Mesendoderm (in vitro differentiated cells): ENCODE data around the gene CAMSAP3.

Experiments used
- DNase-seq: peaks from one replicate; pipeline ENCODE4 v3.0.0; 2013
- H2AK5ac ChIP-seq: 2 replicates; pipeline ENCODE4 v1.6.1; 2013; ENCODE audit warnings: low read length, inconsistent platforms
- H2BK120ac ChIP-seq: 2 replicates; pipeline ENCODE4 v1.6.1; 2013; ENCODE audit warnings: low read depth, mild to moderate bottlenecking, low read length, moderate library complexity, mixed read lengths
- H2BK15ac ChIP-seq: replicated peaks from 2 replicates; pipeline ENCODE4 v1.6.1; 2013; ENCODE audit warnings: low read depth, mild to moderate bottlenecking, moderate library complexity
- H2BK5ac ChIP-seq: 2 replicates; pipeline ENCODE4 v1.6.1; 2013; ENCODE audit warnings: low read length, inconsistent platforms
- H3K18ac ChIP-seq: 2 replicates; pipeline ENCODE4 v1.6.1; 2013; ENCODE audit warnings: mild to moderate bottlenecking, low read length, mixed read lengths
- H3K23ac ChIP-seq: one replicate; pipeline ENCODE4 v1.6.1; 2013; ENCODE audit warnings: low read length
- H3K27ac ChIP-seq: 2 replicates; pipeline ENCODE4 v1.5.1; 2013; ENCODE audit warnings: low read depth, mild to moderate bottlenecking, inconsistent platforms, low read length, moderate library complexity
- H3K27me3 ChIP-seq: 2 replicates; pipeline ENCODE4 v1.6.1; 2013; ENCODE audit warnings: low read length, control low read depth, mild to moderate bottlenecking, inconsistent platforms; ENCODE audit not compliant: insufficient read depth, poor library complexity
- H3K36me3 ChIP-seq: 2 replicates; pipeline ENCODE4 v1.6.1; 2013; ENCODE audit warnings: low read length, inconsistent platforms; ENCODE audit not compliant: control insufficient read depth, insufficient read depth
- H3K4ac ChIP-seq: one replicate; pipeline ENCODE4 v1.6.1; 2013; ENCODE audit warnings: low read depth, mild to moderate bottlenecking, low read length, moderate library complexity
- H3K4me1 ChIP-seq: 2 replicates; pipeline ENCODE4 v1.6.1; 2013; ENCODE audit warnings: low read depth, low read length, inconsistent platforms; ENCODE audit not compliant: control insufficient read depth
- H3K4me2 ChIP-seq: 2 replicates; pipeline ENCODE4 v1.6.1; 2013; ENCODE audit warnings: low read length
- H3K4me3 ChIP-seq: 2 replicates; pipeline ENCODE4 v1.5.1; 2013; ENCODE audit warnings: mild to moderate bottlenecking, low read length
- H3K56ac ChIP-seq: one replicate; pipeline ENCODE4 v1.6.1; 2013; ENCODE audit warnings: low read length
- H3K79me1 ChIP-seq: 2 replicates; pipeline ENCODE4 v1.6.1; 2013; ENCODE audit warnings: low read length, inconsistent platforms
- H3K79me2 ChIP-seq: 2 replicates; pipeline ENCODE4 v1.6.1; 2013; ENCODE audit warnings: mild to moderate bottlenecking, low read length; ENCODE audit not compliant: control insufficient read depth, insufficient read depth
- H3K9ac ChIP-seq: 2 replicates; pipeline ENCODE4 v1.6.1; 2013; ENCODE audit warnings: low read length, inconsistent platforms
- H4K5ac ChIP-seq: one replicate; pipeline ENCODE4 v1.6.1; 2013; ENCODE audit warnings: low read length
- H4K8ac ChIP-seq: one replicate; pipeline ENCODE4 v1.6.1; 2013; ENCODE audit warnings: low read depth, mild to moderate bottlenecking, control low read depth, low read length, moderate library complexity
- WGBS: extraction: QIAGEN DNeasy Blood & Tissue Kit; methylation state at CpG from one replicate; pipeline ENCODE4 v1.1.7; 2013; ENCODE audit warnings: low lambda C conversion rate, missing lambda C conversion rate; ENCODE audit not compliant: insufficient coverage; ENCODE audit errors: extremely low coverage; 5-methylcytosine and 5-hydroxymethylcytosine counted together

The CAMSAP3 gene

DNA sequence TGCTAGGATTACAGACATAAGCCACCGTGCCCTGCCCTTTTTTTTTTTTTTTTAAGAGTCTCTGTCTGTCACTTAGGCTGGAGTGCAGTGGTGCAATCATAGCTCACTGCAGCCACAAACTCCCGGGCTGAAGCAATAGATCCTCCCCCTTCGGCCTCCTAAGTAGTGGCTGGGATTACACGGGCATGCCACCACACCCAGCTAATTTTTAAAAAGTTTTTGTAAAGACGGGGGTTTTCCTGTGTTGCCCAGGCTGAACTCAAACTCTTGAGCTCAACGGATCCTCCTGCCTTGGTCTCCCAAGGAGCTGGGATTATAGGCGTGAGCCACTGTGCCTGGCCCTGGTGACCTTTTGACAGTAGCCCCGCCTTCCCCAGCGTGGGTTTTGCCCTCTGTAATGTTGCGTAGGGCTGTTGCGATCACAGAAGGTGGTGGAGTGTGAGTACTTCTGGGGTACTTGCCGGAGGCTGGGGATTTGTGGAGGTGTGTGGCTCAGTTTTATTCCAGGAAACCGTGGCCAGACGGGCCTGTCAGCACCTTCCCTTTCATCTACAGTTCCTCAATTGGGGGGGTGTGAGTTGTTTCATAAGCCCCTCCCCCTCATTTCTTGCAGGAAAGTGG is 61.6 kb downstream of the CAMSAP3 start:
- no CpG with 5 or more reads among the region's 14 CpGs for WGBS
- Histone ChIP-seq H3K27ac (no peak overlapping the region), H3K36me3 (no peaks in the 10 kb centered on the region)

DNA sequence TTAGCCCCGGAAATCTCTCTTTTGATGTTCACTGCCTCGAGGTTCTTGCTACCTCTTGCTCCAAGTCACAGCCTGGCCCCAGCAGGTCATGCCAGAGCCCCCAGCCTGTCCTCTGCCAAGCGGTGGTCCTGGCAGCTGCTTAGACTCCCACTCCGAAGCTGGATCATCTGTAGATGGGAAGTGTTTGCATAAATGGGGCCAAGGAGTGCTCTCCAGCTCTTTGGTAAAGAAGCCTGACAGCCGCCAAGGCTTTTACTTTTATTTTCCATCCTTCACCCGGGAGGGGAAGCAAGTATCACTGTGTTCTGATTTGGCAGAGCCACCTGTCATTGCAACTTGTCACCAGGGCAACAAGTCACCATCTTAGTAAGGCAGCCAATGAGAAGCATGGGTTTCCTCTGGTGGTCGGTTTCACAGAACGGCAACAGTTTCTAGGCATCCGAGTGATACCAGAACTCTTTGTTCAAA is 62.6 kb downstream of the CAMSAP3 start:
- H3K4me3 ChIP-seq = no peak overlapping the region
- H3K4me1 ChIP-seq = no peaks in the 10 kb centered on the region
- no peak overlapping the region for H2AK5ac ChIP-seq
- no peak overlapping the region for H3K18ac ChIP-seq
- no peak overlapping the region for H4K5ac ChIP-seq
- H2BK15ac ChIP-seq = no peak overlapping the region
- peak; percentile 28 for DNase-seq
- no peak overlapping the region for H3K23ac ChIP-seq
- no peak overlapping the region for H2BK5ac ChIP-seq
- no peak overlapping the region for H3K56ac ChIP-seq
- H2BK120ac ChIP-seq = no peak overlapping the region
- H4K8ac ChIP-seq = no peak overlapping the region
- H3K4me2 ChIP-seq = no peak overlapping the region
- no peak overlapping the region for H3K4ac ChIP-seq
- H3K36me3 ChIP-seq = no peaks in the 10 kb centered on the region
- H3K79me1 ChIP-seq = no peaks in the 10 kb centered on the region
- WGBS = no CpG with 5 or more reads among the region's 9 CpGs
- no peaks in the 10 kb centered on the region for H3K27me3 ChIP-seq
- H3K9ac ChIP-seq = no peak overlapping the region
- no peaks in the 10 kb centered on the region for H3K79me2 ChIP-seq
- H3K27ac ChIP-seq = no peak overlapping the region

More for the DNA sequence above, 61.6 kb downstream of the CAMSAP3 start:
- no peak overlapping the region for H3K18ac ChIP-seq
- H3K79me2 ChIP-seq = no peaks in the 10 kb centered on the region
- H3K4ac ChIP-seq = no peak overlapping the region
- no peak overlapping the region for H4K8ac ChIP-seq
- no peaks in the 10 kb centered on the region for H3K79me1 ChIP-seq
- no peak overlapping the region for H3K56ac ChIP-seq
- H2BK15ac ChIP-seq = no peak overlapping the region
- no peak overlapping the region for H3K4me3 ChIP-seq
- H3K4me2 ChIP-seq = no peak overlapping the region
- H3K27me3 ChIP-seq = no peaks in the 10 kb centered on the region
- no peaks in the 10 kb centered on the region for H3K4me1 ChIP-seq
- no peak for DNase-seq
- no peak overlapping the region for H3K23ac ChIP-seq
- no peak overlapping the region for H2BK5ac ChIP-seq
- H2BK120ac ChIP-seq = no peak overlapping the region
- no peak overlapping the region for H3K9ac ChIP-seq
- H4K5ac ChIP-seq = no peak overlapping the region
- H2AK5ac ChIP-seq = no peak overlapping the region

DNA sequence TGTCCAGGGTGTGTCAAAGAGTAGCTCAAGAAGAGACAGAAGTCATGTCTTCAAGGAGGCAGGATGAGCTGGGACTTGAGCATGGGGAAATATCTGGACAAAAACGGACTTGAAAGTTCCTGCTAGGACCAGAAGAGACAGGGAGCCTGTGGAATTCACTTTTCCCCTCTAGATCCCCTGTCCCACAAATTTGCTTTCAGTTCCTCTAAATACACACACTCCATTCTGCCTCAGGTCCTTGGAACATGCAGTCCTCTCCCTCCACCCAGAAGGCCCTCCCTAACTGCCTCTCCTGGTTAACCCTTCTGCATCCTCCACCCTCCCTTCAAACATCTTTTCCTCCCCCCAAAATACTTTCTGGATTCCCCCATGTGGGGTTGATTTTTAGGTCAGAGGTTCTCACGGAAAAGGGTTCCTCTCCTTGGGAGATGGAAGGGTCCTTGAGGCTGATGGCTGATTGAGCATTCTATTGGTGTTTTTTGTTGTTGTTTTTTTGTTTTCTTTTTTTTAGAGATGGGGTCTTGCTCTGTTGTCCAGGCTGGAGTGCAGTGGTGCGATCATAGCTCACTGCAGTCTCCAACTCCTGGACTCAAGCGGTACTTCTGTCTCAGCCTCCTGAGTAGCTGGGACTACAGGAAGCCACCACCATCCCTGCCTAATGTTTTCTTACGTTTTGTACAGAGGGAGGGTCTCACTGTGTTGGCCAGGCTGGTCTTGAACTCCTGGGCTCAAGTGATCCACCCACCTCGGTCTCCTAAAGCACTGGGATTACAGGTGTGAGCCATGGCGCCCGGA is 66.3 kb downstream of the CAMSAP3 start:
- H2BK120ac ChIP-seq = no peak overlapping the region
- H3K4me1 ChIP-seq = no peaks in the 10 kb centered on the region
- no peak overlapping the region for H4K5ac ChIP-seq
- no peaks in the 10 kb centered on the region for H3K36me3 ChIP-seq
- H3K4me3 ChIP-seq = no peak overlapping the region
- H3K79me1 ChIP-seq = no peaks in the 10 kb centered on the region
- H3K56ac ChIP-seq = no peak overlapping the region
- no peak for DNase-seq
- H3K4me2 ChIP-seq = no peak overlapping the region
- H3K27me3 ChIP-seq = no peaks in the 10 kb centered on the region
- no CpG with 5 or more reads among the region's 8 CpGs for WGBS
- H3K4ac ChIP-seq = no peak overlapping the region
- no peak overlapping the region for H2AK5ac ChIP-seq
- no peaks in the 10 kb centered on the region for H3K79me2 ChIP-seq
- no peak overlapping the region for H3K23ac ChIP-seq
- no peak overlapping the region for H4K8ac ChIP-seq
- no peak overlapping the region for H3K18ac ChIP-seq
- no peak overlapping the region for H3K9ac ChIP-seq
- H2BK15ac ChIP-seq = no peak overlapping the region
- no peak overlapping the region for H3K27ac ChIP-seq
- H2BK5ac ChIP-seq = no peak overlapping the region

DNA sequence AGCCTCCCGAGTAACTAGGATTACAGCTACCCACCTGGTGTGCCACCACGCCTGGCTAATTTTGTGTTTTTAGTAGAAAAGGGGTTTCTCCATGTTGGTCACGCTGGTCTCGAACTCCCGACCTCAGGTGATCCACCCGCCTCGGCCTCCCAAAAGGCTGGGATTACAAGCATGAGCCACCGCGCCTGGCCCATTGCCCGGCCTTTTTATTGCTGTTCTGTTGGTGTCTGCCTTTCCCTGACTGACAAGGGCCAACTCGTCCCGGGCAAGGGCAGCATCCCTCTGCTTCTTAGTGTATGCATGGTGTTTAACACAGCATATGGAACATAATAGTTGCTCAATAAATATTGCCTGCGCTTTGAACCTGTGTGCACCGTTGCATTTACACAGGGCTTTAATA is 67.0 kb downstream of the CAMSAP3 start:
- no peak overlapping the region for H3K9ac ChIP-seq
- no peaks in the 10 kb centered on the region for H3K36me3 ChIP-seq
- no peak overlapping the region for H2BK15ac ChIP-seq
- no CpG with 5 or more reads among the region's 14 CpGs for WGBS
- H3K4ac ChIP-seq = no peak overlapping the region
- no peak overlapping the region for H3K4me3 ChIP-seq
- H2BK5ac ChIP-seq = no peak overlapping the region
- no peaks in the 10 kb centered on the region for H3K79me2 ChIP-seq
- no peak overlapping the region for H3K56ac ChIP-seq
- H3K18ac ChIP-seq = no peak overlapping the region
- H3K27me3 ChIP-seq = no peaks in the 10 kb centered on the region
- H2AK5ac ChIP-seq = no peak overlapping the region
- no peak overlapping the region for H3K27ac ChIP-seq
- H3K4me1 ChIP-seq = no peaks in the 10 kb centered on the region
- H4K5ac ChIP-seq = no peak overlapping the region
- no peak overlapping the region for H3K23ac ChIP-seq
- no peaks in the 10 kb centered on the region for H3K79me1 ChIP-seq
- H3K4me2 ChIP-seq = no peak overlapping the region
- H2BK120ac ChIP-seq = no peak overlapping the region
- H4K8ac ChIP-seq = no peak overlapping the region
- no peak for DNase-seq

DNA sequence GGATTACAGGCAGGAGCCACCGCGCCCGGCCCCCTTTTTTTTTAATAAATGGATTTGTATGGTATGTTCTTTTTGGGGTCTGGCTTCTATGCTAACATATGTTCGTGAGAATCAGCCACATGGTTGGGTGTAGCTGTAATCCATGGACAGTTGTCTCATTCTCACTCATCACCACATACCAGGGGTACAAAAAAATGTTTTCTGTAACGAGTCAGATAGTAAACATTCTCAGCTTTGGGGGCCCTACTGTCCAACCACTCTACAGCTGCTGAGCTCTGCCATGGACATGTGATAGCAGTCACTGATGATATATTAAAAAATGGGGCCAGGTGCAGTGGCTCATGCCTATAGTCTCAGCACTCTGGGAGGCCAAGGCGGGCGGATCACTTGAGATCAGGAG is 68.0 kb downstream of the CAMSAP3 start:
- Histone ChIP-seq H3K4me1 (no peaks in the 10 kb centered on the region), H4K8ac (no peak overlapping the region), H2BK120ac (no peak overlapping the region), H3K79me1 (no peaks in the 10 kb centered on the region), H3K79me2 (no peaks in the 10 kb centered on the region), H2BK5ac (no peak overlapping the region), H3K36me3 (no peaks in the 10 kb centered on the region), H3K4ac (no peak overlapping the region), H3K4me2 (no peak overlapping the region), H3K27ac (no peak overlapping the region), H3K27me3 (no peaks in the 10 kb centered on the region), H3K4me3 (no peak overlapping the region), H3K56ac (no peak overlapping the region), H2AK5ac (no peak overlapping the region), H3K9ac (no peak overlapping the region), H3K23ac (no peak overlapping the region), H2BK15ac (no peak overlapping the region), H3K18ac (no peak overlapping the region), H4K5ac (no peak overlapping the region)
- WGBS = no CpG with 5 or more reads among the region's 7 CpGs
- DNase-seq = no peak
